ENCODE measurements around the gene INSIG1. TPM values are rescaled to one million over a fixed set of nuclear protein-coding genes. Genes with fewer than 3 reads are reported as not detected.

INSIG1 gene
- total and polyA plus RNA-seq, 10 donors = 15.8 to 61.8 (median 27.7) TPM

GRCh38 chr7:155286686-155287085 lies 11.0 kb upstream of the INSIG1 start:
- H3K9me3 ChIP-seq = no peaks in the 10 kb centered on the region
- peaks cover 0 to 17% (median 0%) of the 10 kb centered on the region in 7 donors for H3K27me3 ChIP-seq (replicated peaks in 1 of 7)
- no peak overlapping the region for H3K27ac ChIP-seq
- intact Hi-C loops (cut with DNase I; ENCODE audit: low total_unique reads) = no loop called here
- no peaks in the 10 kb centered on the region for H3K36me3 ChIP-seq
- H3K4me1 ChIP-seq = peaks cover 0 to 47% (median 0%) of the 10 kb centered on the region in 6 donors
- TF ChIP-seq CTCF (IDR thresholded peaks at IDR 0.05 in 8 of 11, conservative IDR thresholded peaks at IDR 0.05 in 3 of 11) (no peak), POLR2A (IDR thresholded peaks at IDR 0.05) (no peak), POLR2AphosphoS5 (IDR thresholded peaks at IDR 0.05) (no peak)
- 73 to 81% (median 78%) methylated on average over 8 of the region's 8 CpGs for WGBS, 5 donors
- H3K4me3 ChIP-seq = no peak overlapping the region
- no peak for DNase-seq

- peaks cover 0 to 45% (median 0%) of the 10 kb centered on the region in 6 donors for H3K4me1 ChIP-seq
- H3K27me3 ChIP-seq (replicated peaks in 1 of 7) = peaks cover 0 to 17% (median 0%) of the 10 kb centered on the region in 7 donors
- H3K27ac ChIP-seq = no peak overlapping the region
- no peaks in the 10 kb centered on the region for H3K36me3 ChIP-seq
- TF ChIP-seq CTCF (IDR thresholded peaks at IDR 0.05 in 8 of 11, conservative IDR thresholded peaks at IDR 0.05 in 3 of 11) (no peak), POLR2AphosphoS5 (IDR thresholded peaks at IDR 0.05) (no peak), POLR2A (IDR thresholded peaks at IDR 0.05) (no peak)
- H3K4me3 ChIP-seq = no peak overlapping the region
- H3K9me3 ChIP-seq = no peaks in the 10 kb centered on the region
- 65 to 78% (median 68%) methylated on average over 26 of the region's 26 CpGs for WGBS, 5 donors
- DNase-seq = no peak
- intact Hi-C loops (cut with DNase I; ENCODE audit: low total_unique reads) = no loop called here
Observed at GRCh38 chr7:155287284-155287935, 10.3 kb upstream of the INSIG1 start.

- intact Hi-C loops (cut with DNase I; ENCODE audit: low total_unique reads) = no loop called here
- no peak for DNase-seq
- Histone ChIP-seq H3K27me3 (replicated peaks in 1 of 7) (peaks cover 0 to 17% (median 0%) of the 10 kb centered on the region in 7 donors), H3K9me3 (no peaks in the 10 kb centered on the region), H3K27ac (no peak overlapping the region), H3K4me3 (no peak overlapping the region), H3K4me1 (peaks cover 0 to 39% (median 0%) of the 10 kb centered on the region in 6 donors), H3K36me3 (no peaks in the 10 kb centered on the region)
- WGBS, 5 donors = 95 to 96% (median 96%) methylated on average over 18 of the region's 18 CpGs
- TF ChIP-seq POLR2A (IDR thresholded peaks at IDR 0.05) (no peak), CTCF (IDR thresholded peaks at IDR 0.05 in 8 of 11, conservative IDR thresholded peaks at IDR 0.05 in 3 of 11) (no peak)
Observed at GRCh38 chr7:155288055-155288454, 9.6 kb upstream of the INSIG1 start.

GRCh38 chr7:155289107-155289506 lies 8.6 kb upstream of the INSIG1 start:
- no peak for DNase-seq
- no peaks in the 10 kb centered on the region for H3K9me3 ChIP-seq
- intact Hi-C loops (cut with DNase I; ENCODE audit: low total_unique reads) = no loop called here
- 77 to 86% (median 82%) methylated on average over 7 of the region's 7 CpGs for WGBS, 5 donors
- TF ChIP-seq POLR2AphosphoS5 (IDR thresholded peaks at IDR 0.05) = no peak
- no peak for TF ChIP-seq CTCF (IDR thresholded peaks at IDR 0.05 in 8 of 11, conservative IDR thresholded peaks at IDR 0.05 in 3 of 11)
- TF ChIP-seq POLR2A (IDR thresholded peaks at IDR 0.05) = no peak
- no peak overlapping the region for H3K27ac ChIP-seq
- peaks cover 0 to 16% (median 0%) of the 10 kb centered on the region in 7 donors for H3K27me3 ChIP-seq (replicated peaks in 1 of 7)
- H3K4me3 ChIP-seq = no peak overlapping the region
- H3K4me1 ChIP-seq = peaks cover 0 to 37% (median 0%) of the 10 kb centered on the region in 6 donors
- no peaks in the 10 kb centered on the region for H3K36me3 ChIP-seq
